Large intestine (tissue), 3 donors: ENCODE results near the gene CEND1. TPM values are rescaled to one million over a fixed set of nuclear protein-coding genes. Genes with fewer than 3 reads are reported as not detected.

Experiments used
- DNase-seq, 2 donors: peaks; one replicate each; pipeline versions ENCODE4 v3.0.0 to v3.0.0-alpha.2; 2013
- H3K27ac ChIP-seq: one replicate; pipeline ENCODE4 v1.5.1; 2013; ENCODE audit warnings: low read length
- H3K27me3 ChIP-seq: 2 replicates; pipeline ENCODE4 v1.6.1; 2013; ENCODE audit warnings: low read length; ENCODE audit not compliant: control insufficient read depth, insufficient read depth
- H3K36me3 ChIP-seq: 2 replicates; pipeline ENCODE4 v1.6.1; 2013; ENCODE audit warnings: low read length; ENCODE audit not compliant: control insufficient read depth, insufficient read depth
- H3K4me1 ChIP-seq: one replicate; pipeline ENCODE4 v1.6.1; 2013; ENCODE audit warnings: low read length; ENCODE audit not compliant: control insufficient read depth, insufficient read depth
- H3K4me3 ChIP-seq: one replicate; pipeline ENCODE4 v1.5.1; 2013; ENCODE audit warnings: low read length
- H3K9me3 ChIP-seq: one replicate; pipeline ENCODE4 v1.6.1; 2013; ENCODE audit warnings: mild to moderate bottlenecking, low read depth, low read length, moderate library complexity; ENCODE audit not compliant: control insufficient read depth
- WGBS: methylation state at CpG from one replicate; pipeline ENCODE4 v1.1.5; 2013; ENCODE audit warnings: low lambda C conversion rate; ENCODE audit not compliant: insufficient coverage; 5-methylcytosine and 5-hydroxymethylcytosine counted together
- polyA plus RNA-seq: library from polyadenylated mRNA; unstranded; fragments of 120-200 nt; gene quantifications from one replicate; pipeline ENCODE4 v1.2.1, GENCODE V29; 2013

CEND1 gene
- polyA plus RNA-seq, 1 donor: 2.0 TPM

- no peak for DNase-seq
- no CpG with 5 or more reads among the region's 8 CpGs for WGBS
- Histone ChIP-seq H3K9me3 (no peaks in the 10 kb centered on the region), H3K27ac (no peak overlapping the region), H3K27me3 (no peaks in the 10 kb centered on the region), H3K4me1 (peaks cover 14% of the 10 kb centered on the region), H3K36me3 (peaks cover 72% of the 10 kb centered on the region), H3K4me3 (no peak overlapping the region)
Observed at GRCh38 chr11:765802-766091, 24.1 kb downstream of the CEND1 start.

DNA sequence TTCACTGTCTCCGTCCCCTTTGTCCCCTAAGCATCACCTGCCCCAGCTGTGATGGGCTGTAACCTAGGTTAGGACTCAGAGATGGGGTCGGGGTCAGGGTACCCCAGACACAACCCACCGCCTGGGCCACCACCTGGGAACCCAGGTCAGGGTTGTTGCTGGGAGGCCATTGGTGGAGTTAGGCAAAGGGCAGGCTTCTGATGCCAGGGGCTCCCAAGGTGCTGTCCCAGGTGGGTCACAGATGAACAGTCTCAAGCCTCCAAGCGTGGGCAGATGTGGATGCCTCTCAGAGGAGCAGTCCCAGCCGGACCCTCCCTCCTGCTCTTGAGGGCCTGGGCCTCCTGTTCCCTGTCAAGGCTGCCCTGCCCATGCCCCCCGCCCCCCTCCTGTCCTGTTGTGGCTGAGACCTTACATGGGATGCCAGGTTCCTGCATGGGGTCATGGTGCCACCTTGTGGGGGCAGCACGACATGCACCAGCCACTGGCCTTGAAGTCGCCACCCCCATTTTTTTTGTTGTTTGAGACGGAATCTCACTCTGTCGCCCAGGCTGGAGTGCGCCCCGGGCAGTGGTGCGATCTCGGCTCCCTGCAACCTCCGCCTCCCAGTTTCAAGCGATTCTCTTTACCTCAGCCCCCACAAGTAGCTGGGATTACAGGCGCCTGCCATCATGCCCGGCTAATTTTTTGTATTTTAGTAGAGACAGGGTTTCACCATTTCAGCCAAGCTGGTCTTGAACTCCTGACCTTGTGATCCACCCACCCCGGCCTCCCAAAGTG, 24.7 kb downstream of the CEND1 start:
- peak in 1 of 2 donors; percentile 41 for DNase-seq
- no peak overlapping the region for H3K27ac ChIP-seq
- H3K4me3 ChIP-seq: no peak overlapping the region
- H3K27me3 ChIP-seq: no peaks in the 10 kb centered on the region
- no peaks in the 10 kb centered on the region for H3K9me3 ChIP-seq
- H3K36me3 ChIP-seq: peaks cover 72% of the 10 kb centered on the region
- H3K4me1 ChIP-seq: peaks cover 14% of the 10 kb centered on the region
- 63% methylated on average over 5 of the region's 19 CpGs for WGBS

GRCh38 chr11:764322-765024, 25.4 kb downstream of the CEND1 start:
- Histone ChIP-seq H3K27ac (no peak overlapping the region), H3K36me3 (peaks cover 74% of the 10 kb centered on the region), H3K4me1 (peaks cover 14% of the 10 kb centered on the region), H3K4me3 (no peak overlapping the region), H3K27me3 (no peaks in the 10 kb centered on the region), H3K9me3 (no peaks in the 10 kb centered on the region)
- no CpG with 5 or more reads among the region's 18 CpGs for WGBS
- no peak for DNase-seq

GRCh38 chr11:763549-764321, 26.2 kb downstream of the CEND1 start:
- no peak overlapping the region for H3K27ac ChIP-seq
- H3K4me1 ChIP-seq: peaks cover 14% of the 10 kb centered on the region
- H3K27me3 ChIP-seq: no peaks in the 10 kb centered on the region
- no CpG with 5 or more reads among the region's 22 CpGs for WGBS
- H3K36me3 ChIP-seq: peaks cover 77% of the 10 kb centered on the region
- DNase-seq: no peak
- H3K4me3 ChIP-seq: no peak overlapping the region
- no peaks in the 10 kb centered on the region for H3K9me3 ChIP-seq

DNA sequence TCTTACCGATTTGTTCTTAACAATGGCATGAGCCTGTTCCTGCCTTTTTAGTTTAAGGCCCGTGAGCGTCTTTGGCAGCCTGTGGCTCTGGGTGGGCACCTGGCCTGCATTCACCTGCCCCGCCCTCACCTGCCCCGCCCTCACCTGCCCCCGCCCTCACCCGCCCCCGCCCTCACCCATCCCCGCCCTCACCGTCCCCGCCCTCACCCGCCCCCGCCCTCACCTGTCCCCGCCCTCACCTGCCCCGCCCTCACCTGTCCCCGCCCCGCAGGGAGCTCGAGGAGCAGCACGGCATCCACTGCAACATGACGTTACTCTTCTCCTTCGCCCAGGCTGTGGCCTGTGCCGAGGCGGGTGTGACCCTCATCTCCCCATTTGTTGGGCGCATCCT, 26.8 kb downstream of the CEND1 start:
- Histone ChIP-seq H3K36me3 (peaks cover 78% of the 10 kb centered on the region), H3K4me3 (no peak overlapping the region), H3K4me1 (peaks cover 14% of the 10 kb centered on the region), H3K27ac (no peak overlapping the region), H3K9me3 (no peaks in the 10 kb centered on the region), H3K27me3 (no peaks in the 10 kb centered on the region)
- peak in 1 of 2 donors; percentile 53 for DNase-seq
- no CpG with 5 or more reads among the region's 24 CpGs for WGBS

- peaks cover 81% of the 10 kb centered on the region for H3K36me3 ChIP-seq
- no peaks in the 10 kb centered on the region for H3K9me3 ChIP-seq
- no peak overlapping the region for H3K4me3 ChIP-seq
- DNase-seq: peak in 1 of 2 donors; percentile 44
- no peaks in the 10 kb centered on the region for H3K27me3 ChIP-seq
- H3K27ac ChIP-seq: no peak overlapping the region
- no CpG with 5 or more reads among the region's 10 CpGs for whole genome bisulfite sequencing
- H3K4me1 ChIP-seq: peaks cover 14% of the 10 kb centered on the region
Observed at GRCh38 chr11:762421-763072, 27.3 kb downstream of the CEND1 start.

GRCh38 chr11:761526-762108, 28.3 kb downstream of the CEND1 start:
- no peak overlapping the region for H3K4me3 ChIP-seq
- no peaks in the 10 kb centered on the region for H3K27me3 ChIP-seq
- 100% methylated on average over 3 of the region's 8 CpGs for WGBS
- DNase-seq: no peak
- peaks cover 78% of the 10 kb centered on the region for H3K36me3 ChIP-seq
- no peaks in the 10 kb centered on the region for H3K9me3 ChIP-seq
- peaks cover 14% of the 10 kb centered on the region for H3K4me1 ChIP-seq
- no peak overlapping the region for H3K27ac ChIP-seq

DNA sequence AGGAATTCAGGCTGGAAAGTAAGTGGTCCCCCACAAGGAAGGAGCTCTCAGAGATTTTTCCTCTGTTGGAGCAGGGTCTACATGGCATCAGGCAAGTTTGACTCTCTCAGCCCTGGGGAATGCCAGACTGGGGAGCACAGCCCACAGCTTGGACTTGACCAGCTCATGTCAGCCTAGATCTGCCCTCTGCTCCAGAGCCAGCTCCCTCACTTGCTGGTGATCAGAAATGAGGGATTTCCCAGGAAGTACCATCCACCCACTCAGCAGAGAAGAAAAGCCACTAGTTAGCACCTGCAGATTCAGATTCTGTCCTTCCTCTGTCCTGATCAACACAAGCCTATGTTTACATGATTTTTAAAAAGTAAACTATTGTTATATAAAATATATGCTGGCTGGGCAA, 29.7 kb downstream of the CEND1 start:
- no peaks in the 10 kb centered on the region for H3K27me3 ChIP-seq
- H3K27ac ChIP-seq: no peak overlapping the region
- H3K36me3 ChIP-seq: peaks cover 79% of the 10 kb centered on the region
- H3K4me3 ChIP-seq: no peak overlapping the region
- DNase-seq: no peak
- peaks cover 14% of the 10 kb centered on the region for H3K4me1 ChIP-seq
- no peaks in the 10 kb centered on the region for H3K9me3 ChIP-seq

DNA sequence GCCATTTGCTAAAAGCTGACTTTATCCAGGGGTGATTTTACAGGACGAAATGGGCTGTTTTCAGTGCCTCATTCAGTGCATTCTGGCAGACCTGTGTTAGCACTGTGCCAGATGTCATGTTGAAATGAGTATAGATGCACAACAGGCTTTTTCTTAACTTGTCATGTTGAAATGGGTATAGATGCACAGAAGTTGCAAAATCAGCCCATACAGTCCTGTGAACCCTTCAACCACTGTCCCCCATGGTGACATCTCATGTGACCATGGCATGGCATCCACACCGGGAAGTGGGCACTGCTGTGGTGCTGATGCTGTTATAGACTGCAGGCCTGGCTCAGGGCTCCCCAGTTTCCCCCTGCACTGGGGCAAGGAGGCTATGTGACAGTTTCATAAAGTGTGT, 40.2 kb downstream of the CEND1 start:
- no peak overlapping the region for H3K4me3 ChIP-seq
- no peak for DNase-seq
- peaks cover 16% of the 10 kb centered on the region for H3K4me1 ChIP-seq
- WGBS: no CpG with 5 or more reads among the region's 2 CpGs
- no peaks in the 10 kb centered on the region for H3K9me3 ChIP-seq
- H3K27ac ChIP-seq: no peak overlapping the region
- no peaks in the 10 kb centered on the region for H3K27me3 ChIP-seq
- peaks cover 3% of the 10 kb centered on the region for H3K36me3 ChIP-seq

- peaks cover 3% of the 10 kb centered on the region for H3K36me3 ChIP-seq
- H3K27me3 ChIP-seq: no peaks in the 10 kb centered on the region
- no peaks in the 10 kb centered on the region for H3K9me3 ChIP-seq
- peak overlapping the region; percentile 62 for H3K4me3 ChIP-seq
- WGBS: no CpG with 5 or more reads among the region's 18 CpGs
- H3K27ac ChIP-seq: no peak overlapping the region
- no peak for DNase-seq
- peaks cover 16% of the 10 kb centered on the region for H3K4me1 ChIP-seq
Observed at GRCh38 chr11:748007-748359, 41.9 kb downstream of the CEND1 start.
